Lung (tissue), 12 donors: ENCODE results near the gene EPG5. TPM values are rescaled to one million over a fixed set of nuclear protein-coding genes. Genes with fewer than 3 reads are reported as not detected.

Experiments used
- ATAC-seq: fragments of 200-7000 bp; cut with Tn5 transposase; one replicate; pipeline ENCODE4 v1.9.1; 2020; ENCODE audit warnings: moderate number of reproducible peaks; ENCODE audit not compliant: insufficient read depth, low FRiP score
- DNase-seq, 3 donors: peaks; one replicate each; pipeline ENCODE4 v3.0.0-alpha.2; 2013 to 2017
- H3K27ac ChIP-seq, 2 donors: one replicate each; pipeline ENCODE4 v1.5.1; 2013; ENCODE audit warnings: mild to moderate bottlenecking in 2 of 2, moderate library complexity in 2 of 2, control low read depth in 1 of 2, inconsistent platforms in 1 of 2, low read depth in 1 of 2, low read length in 1 of 2
- H3K27me3 ChIP-seq, 3 donors: one replicate each; pipeline ENCODE4 v1.5.1; 2013; ENCODE audit warnings: low read length in 2 of 3; ENCODE audit not compliant: control insufficient read depth in 3 of 3, insufficient read depth in 3 of 3
- H3K36me3 ChIP-seq, 4 donors: one replicate each; pipeline ENCODE4 v1.5.1; 2013; ENCODE audit warnings: low read length in 4 of 4, mild to moderate bottlenecking in 1 of 4, moderate library complexity in 1 of 4; ENCODE audit not compliant: control insufficient read depth in 4 of 4, insufficient read depth in 4 of 4
- H3K4me1 ChIP-seq, 5 donors: one replicate each; pipeline ENCODE4 v1.5.1; 2013; ENCODE audit warnings: low read length in 5 of 5, mild to moderate bottlenecking in 2 of 5, moderate library complexity in 1 of 5; ENCODE audit not compliant: control insufficient read depth in 5 of 5, insufficient read depth in 5 of 5
- H3K4me3 ChIP-seq: one replicate; pipeline ENCODE4 v1.5.1; 2013; ENCODE audit warnings: mild to moderate bottlenecking, control low read depth, moderate library complexity
- H3K9ac ChIP-seq, 2 donors: one replicate each; pipeline ENCODE4 v1.5.1; 2013; ENCODE audit warnings: low read length in 2 of 2, control low read depth in 1 of 2; ENCODE audit not compliant: insufficient read depth in 1 of 2
- H3K9me3 ChIP-seq, 4 donors: one replicate each; pipeline ENCODE4 v1.5.1; 2013; ENCODE audit warnings: low read length in 3 of 4, mild to moderate bottlenecking in 1 of 4, moderate library complexity in 1 of 4; ENCODE audit not compliant: control insufficient read depth in 4 of 4, insufficient read depth in 3 of 4
- CTCF ChIP-seq: IDR thresholded peaks from 2 replicates; pipeline ENCODE4 v1.5.1; 2012; ENCODE audit warnings: mild to moderate bottlenecking; ENCODE audit errors: control extremely low read depth, extremely low read depth
- WGBS, 2 donors: extraction: QIAGEN DNeasy Blood & Tissue Kit; methylation state at CpG; one replicate each; pipeline ENCODE4 v1.1.7; 2013; 5-methylcytosine and 5-hydroxymethylcytosine counted together
- polyA plus RNA-seq, 2 donors: library from polyadenylated mRNA; stranded (reverse); fragments of 200-250 nt; gene quantifications; one replicate each; pipeline ENCODE4 v1.2.1, GENCODE V29; 2013
- total RNA-seq, 2 donors: library from RNA; depleted of rRNA in 1 of 2; stranded (reverse); fragments of >200 nt in 1 of 2; gene quantifications; one replicate each; pipeline ENCODE4 v1.2.1, GENCODE V29; 2014 to 2021
- donor health status: control.
- donor health status: control.
- donor health status: Bipolar disorder and iron deficiency.
- donor health status: healthy.
- donor health status: DM: yes; HTN: yes; CAD: no.

The EPG5 gene
- total and polyA plus RNA-seq, 4 donors: 7.0 to 64.5 (median 20.9) TPM

GRCh38 chr18:45957100-45957499 lies 10.0 kb downstream of the EPG5 start:
- Histone ChIP-seq H3K9ac (no peak overlapping the region), H3K4me1 (peaks cover 0 to 7% (median 0%) of the 10 kb centered on the region in 5 donors), H3K36me3 (peaks cover 7 to 26% (median 24%) of the 10 kb centered on the region in 4 donors), H3K9me3 (no peaks in the 10 kb centered on the region), H3K27ac (no peak overlapping the region), H3K4me3 (no peak overlapping the region), H3K27me3 (no peaks in the 10 kb centered on the region)
- no peak for ATAC-seq
- TF ChIP-seq CTCF: no peak
- no peak for DNase-seq

- H3K36me3 ChIP-seq: peaks cover 8 to 28% (median 26%) of the 10 kb centered on the region in 4 donors
- ATAC-seq (peak; percentile 75), DNase-seq (no peak)
- no peak for TF ChIP-seq CTCF
- no peak overlapping the region for H3K9ac ChIP-seq
- no peaks in the 10 kb centered on the region for H3K27me3 ChIP-seq
- H3K9me3 ChIP-seq: no peaks in the 10 kb centered on the region
- H3K4me1 ChIP-seq: peaks cover 0 to 3% (median 0%) of the 10 kb centered on the region in 5 donors
- 89 to 95% methylated on average over 7 of the region's 7 CpGs for WGBS, 2 donors
- H3K27ac ChIP-seq: peak overlapping the region in 1 of 2 donors; percentile 7
- no peak overlapping the region for H3K4me3 ChIP-seq
Measured at GRCh38 chr18:45954070-45954934, 12.8 kb downstream of the EPG5 start.

- H3K9ac ChIP-seq: no peak overlapping the region
- H3K4me1 ChIP-seq: peaks cover 0 to 3% (median 0%) of the 10 kb centered on the region in 5 donors
- peaks cover 28 to 39% (median 36%) of the 10 kb centered on the region in 4 donors for H3K36me3 ChIP-seq
- H3K4me3 ChIP-seq: no peak overlapping the region
- no peaks in the 10 kb centered on the region for H3K27me3 ChIP-seq
- H3K9me3 ChIP-seq: no peaks in the 10 kb centered on the region
- TF ChIP-seq CTCF: no peak
- DNase-seq (no peak), ATAC-seq (no peak)
- WGBS, 2 donors: 39 to 64% methylated on average over 4 of the region's 4 CpGs
- no peak overlapping the region for H3K27ac ChIP-seq
Measured at GRCh38 chr18:45951016-45951714, 16.0 kb downstream of the EPG5 start.
